ENCODE results near the gene C20orf204. TPM values are rescaled to one million over a fixed set of nuclear protein-coding genes. Genes with fewer than 3 reads are reported as not detected.

Gene C20orf204
- total RNA-seq, 2 experiments from 2014 or later, result 2.8 to 4.7 TPM

GRCh38 chr20:64074184-64074789 is 38.3 kb downstream of the C20orf204 start:
- H3K27ac Mint-ChIP-seq, result no peak overlapping the region
- H3K9me3 Mint-ChIP-seq, result no peaks in the 10 kb centered on the region

GRCh38 chr20:64074963-64075362 is 39.0 kb downstream of the C20orf204 start:
- H3K4me3 Mint-ChIP-seq, result no peak overlapping the region
- ATAC-seq (no peak), DNase-seq (no peak)
- H3K9me3 Mint-ChIP-seq, result no peaks in the 10 kb centered on the region
- CTCF ChIA-PET, result interaction anchor here (1.4 kb wide), 1 partner anchor 8 kb away, joined by 4 read pairs; no protein-coding TSS in a partner anchor
- H3K36me3 Mint-ChIP-seq (ENCODE audit: low read depth), result peaks cover 5% of the 10 kb centered on the region
- H3K4me1 Mint-ChIP-seq (ENCODE audit: low read depth), result no peaks in the 10 kb centered on the region
- no peak for TF ChIP-seq CTCF (IDR thresholded peaks at IDR 0.05)
- intact Hi-C loops (cut with micrococcal nuclease), result no loop called here
- no peaks in the 10 kb centered on the region for H3K27me3 Mint-ChIP-seq
- POLR2A ChIA-PET, result interaction anchor here (1.0 kb wide), 1 partner anchor 36 kb away, joined by 3 read pairs; no protein-coding TSS in a partner anchor
- no peak overlapping the region for H3K27ac Mint-ChIP-seq

More at GRCh38 chr20:64074184-64074789, 38.3 kb downstream of the C20orf204 start:
- Mint-ChIP-seq H3K27me3 (no peaks in the 10 kb centered on the region), H3K4me3 (no peak overlapping the region), H3K4me1 (ENCODE audit: low read depth) (no peaks in the 10 kb centered on the region), H3K36me3 (ENCODE audit: low read depth) (peaks cover 5% of the 10 kb centered on the region)
- TF ChIP-seq CTCF (IDR thresholded peaks at IDR 0.05), result no peak
- ATAC-seq (no peak), DNase-seq (no peak)
- intact Hi-C loops (cut with micrococcal nuclease), result no loop called here
- ChIA-PET CTCF (interaction anchor here (0.8 to 1.4 kb wide), 3 partner anchors 8 to 35 kb away, joined by 3 to 4 read pairs (median 3); no protein-coding TSS in a partner anchor), POLR2A (no interaction called here)

GRCh38 chr20:64075556-64075955 is 39.6 kb downstream of the C20orf204 start:
- Mint-ChIP-seq H3K9me3 (no peaks in the 10 kb centered on the region), H3K27me3 (no peaks in the 10 kb centered on the region), H3K27ac (no peak overlapping the region), H3K4me1 (ENCODE audit: low read depth) (peaks cover 4% of the 10 kb centered on the region), H3K36me3 (ENCODE audit: low read depth) (peaks cover 5% of the 10 kb centered on the region), H3K4me3 (no peak overlapping the region)
- TF ChIP-seq CTCF (IDR thresholded peaks at IDR 0.05), result no peak
- ChIA-PET CTCF (interaction anchor here (1.4 kb wide), 1 partner anchor 9 kb away, joined by 4 read pairs; no protein-coding TSS in a partner anchor), POLR2A (interaction anchor here (0.7 to 1.3 kb wide), 3 partner anchors 9 to 37 kb away, joined by 3 to 7 read pairs (median 3); no protein-coding TSS in a partner anchor)
- intact Hi-C loops (cut with micrococcal nuclease), result no loop called here
- no peak for ATAC-seq
- no peak for DNase-seq

- no peaks in the 10 kb centered on the region for H3K9me3 Mint-ChIP-seq
- peak overlapping the region; percentile 50 for H3K4me3 Mint-ChIP-seq
- peaks cover 4% of the 10 kb centered on the region for H3K4me1 Mint-ChIP-seq (ENCODE audit: low read depth)
- intact Hi-C loops (cut with micrococcal nuclease), result no loop called here
- H3K27ac Mint-ChIP-seq, result peak overlapping the region; percentile 89
- POLR2A ChIA-PET, result interaction anchor here (0.7 to 1.3 kb wide), 3 partner anchors 9 to 12 kb away, joined by 3 to 7 read pairs (median 3); no protein-coding TSS in a partner anchor
- DNase-seq (no peak), ATAC-seq (no peak)
- H3K27me3 Mint-ChIP-seq, result no peaks in the 10 kb centered on the region
- CTCF ChIA-PET, result interaction anchor here (1.0 to 3.5 kb wide), 3 partner anchors 19 to 44 kb away, joined by 3 to 20 read pairs (median 4); no protein-coding TSS in a partner anchor
- TF ChIP-seq CTCF (IDR thresholded peaks at IDR 0.05), result no peak
- H3K36me3 Mint-ChIP-seq (ENCODE audit: low read depth), result peaks cover 5% of the 10 kb centered on the region
These were observed 40.3 kb downstream of the C20orf204 start for GRCh38 chr20:64076061-64076997.

Data from activated CD8-positive, alpha-beta T cell treated with anti-CD3 and anti-CD28 coated beads for 36 hours (primary cell).